Measurements from ENCODE around the gene ABL1. TPM values are rescaled to one million over a fixed set of nuclear protein-coding genes. Genes with fewer than 3 reads are reported as not detected.

The ABL1 gene
- polyA plus RNA-seq, 1 of the 3 experiments (the other 2 are of a cell fraction): 24.6 TPM

GRCh38 chr9:130900701-130901497 lies 65.8 kb downstream of the ABL1 start:
- Histone ChIP-seq H3K27ac (ENCODE audit: low read depth in 2 of 2, low read length in 1 of 2) (no peak overlapping the region), H3K9me2 (no peaks in the 10 kb centered on the region), H3K4me2 (no peak overlapping the region), H3K79me2 (ENCODE audit: insufficient read depth) (no peaks in the 10 kb centered on the region), H2AFZ (ENCODE audit: low read depth) (no peak overlapping the region), H4K20me1 (ENCODE audit: insufficient read depth) (no peaks in the 10 kb centered on the region), H3K9ac (no peak overlapping the region), H3K4me3 (ENCODE audit: low read depth in 2 of 2, low read length in 1 of 2) (no peak overlapping the region), H3F3A (replicated peaks; ENCODE audit: insufficient read depth) (no peaks in the 10 kb centered on the region), H3K9me3 (no peaks in the 10 kb centered on the region), H3K36me3 (replicated peaks in 1 of 2; ENCODE audit: control insufficient read depth in 1 of 2, insufficient read depth in 2 of 2, low read length in 1 of 2) (no peaks in the 10 kb centered on the region), H3K27me3 (ENCODE audit: insufficient read depth) (no peaks in the 10 kb centered on the region), H3K4me1 (ENCODE audit: control insufficient read depth in 1 of 2, insufficient read depth in 2 of 2, low read depth in 1 of 2, low read length in 1 of 2) (peaks cover 0 to 3% of the 10 kb centered on the region in 2 experiments; a peak in 1 of 4 replicates)
- CTCF ChIA-PET: interaction anchor here (1.2 to 2.0 kb wide), 4 partner anchors 10 to 194 kb away, joined by 5 to 7 read pairs (median 6); no protein-coding TSS in a partner anchor
- POLR2A ChIA-PET: no interaction called here
- WGBS (ENCODE audit: low lambda C conversion rate): 71% methylated on average over 12 of the region's 17 CpGs
- TF ChIP-seq CTCF (IDR thresholded peaks at IDR 0.05): no peak
- TF ChIP-seq RXRA (IDR thresholded peaks at IDR 0.05; ENCODE audit: borderline replicate concordance, low read depth): no peak
- TF ChIP-seq CHD2 (IDR thresholded peaks at IDR 0.05; ENCODE audit: low read length, partially characterized antibody): no peak
- no peak for TF ChIP-seq TAF1 (IDR thresholded peaks at IDR 0.05; ENCODE audit: borderline replicate concordance, low read depth, low read length)
- TF ChIP-seq USF1 (IDR thresholded peaks at IDR 0.05; ENCODE audit: borderline replicate concordance, low read depth): no peak
- TF ChIP-seq RFX5 (IDR thresholded peaks at IDR 0.05; ENCODE audit: low read length): no peak
- TF ChIP-seq TEAD4 (IDR thresholded peaks at IDR 0.05; ENCODE audit: borderline replicate concordance, insufficient read depth): no peak
- no peak for TF ChIP-seq EZH2phosphoT487 (IDR thresholded peaks at IDR 0.05; ENCODE audit: borderline replicate concordance, low read depth)
- no peak for TF ChIP-seq FOXM1 (IDR thresholded peaks at IDR 0.05; ENCODE audit: low read depth)
- TF ChIP-seq GATA2 (CRISPR knock-in tag; IDR thresholded peaks at IDR 0.05): no peak
- no peak for TF ChIP-seq GABPA (IDR thresholded peaks at IDR 0.05; ENCODE audit: low read depth)
- no peak for DNase-seq

GRCh38 chr9:130901498-130902203 lies 66.6 kb downstream of the ABL1 start:
- Histone ChIP-seq H3K9me2 (no peaks in the 10 kb centered on the region), H4K20me1 (ENCODE audit: insufficient read depth) (no peaks in the 10 kb centered on the region), H3K9me3 (no peaks in the 10 kb centered on the region), H3K27me3 (ENCODE audit: insufficient read depth) (no peaks in the 10 kb centered on the region), H2AFZ (ENCODE audit: low read depth) (no peak overlapping the region), H3K4me2 (no peak overlapping the region), H3K27ac (ENCODE audit: low read depth in 2 of 2, low read length in 1 of 2) (no peak overlapping the region), H3K79me2 (ENCODE audit: insufficient read depth) (no peaks in the 10 kb centered on the region), H3K9ac (no peak overlapping the region), H3K4me3 (ENCODE audit: low read depth in 2 of 2, low read length in 1 of 2) (no peak overlapping the region), H3K4me1 (ENCODE audit: control insufficient read depth in 1 of 2, insufficient read depth in 2 of 2, low read depth in 1 of 2, low read length in 1 of 2) (peaks cover 0 to 3% of the 10 kb centered on the region in 2 experiments; a peak in 1 of 4 replicates), H3K36me3 (replicated peaks in 1 of 2; ENCODE audit: control insufficient read depth in 1 of 2, insufficient read depth in 2 of 2, low read length in 1 of 2) (no peaks in the 10 kb centered on the region), H3F3A (replicated peaks; ENCODE audit: insufficient read depth) (no peaks in the 10 kb centered on the region)
- 17% methylated on average over 1 of the region's 17 CpGs for WGBS (ENCODE audit: low lambda C conversion rate)
- DNase-seq: no peak
- POLR2A ChIA-PET: no interaction called here
- CTCF ChIA-PET: interaction anchor here (1.2 to 2.0 kb wide), 3 partner anchors 11 to 195 kb away, joined by 5 to 7 read pairs (median 5); no protein-coding TSS in a partner anchor
- TF ChIP-seq TEAD4 (IDR thresholded peaks at IDR 0.05; ENCODE audit: borderline replicate concordance, insufficient read depth) (no peak), MXI1 (IDR thresholded peaks at IDR 0.05; ENCODE audit: low read depth, low read length) (no peak), FOSL2 (IDR thresholded peaks at IDR 0.05; ENCODE audit: borderline replicate concordance, low read depth) (no peak), CTCF (IDR thresholded peaks at IDR 0.05) (no peak), TAF1 (IDR thresholded peaks at IDR 0.05; ENCODE audit: borderline replicate concordance, low read depth, low read length) (no peak), EP300 (IDR thresholded peaks at IDR 0.05; ENCODE audit: borderline replicate concordance in 1 of 2, low read depth in 1 of 2, low read length in 1 of 2) (no peak), IRF3 (IDR thresholded peaks at IDR 0.05; ENCODE audit: low read depth, low read length) (no peak)

Data from SK-N-SH (cell line).